Ectodermal cell (in vitro differentiated cells): ENCODE data around the gene TAF4B.
A peak's percentile ranks its signal among the peaks of the same experiment; 100 is the strongest.

ENCODE experiments used
- H3K27ac ChIP-seq: 2 replicates; pipeline ENCODE4 v1.7.0; 2013; ENCODE audit warnings: mild to moderate bottlenecking, low read depth, low read length; ENCODE audit not compliant: insufficient read depth, poor library complexity, severe bottlenecking
- H3K27me3 ChIP-seq: 2 replicates; pipeline ENCODE4 v1.7.0; 2013; ENCODE audit warnings: mild to moderate bottlenecking, low read length; ENCODE audit not compliant: insufficient read depth, control insufficient read depth, poor library complexity, severe bottlenecking
- H3K36me3 ChIP-seq: one replicate; pipeline ENCODE4 v1.7.0; 2013; ENCODE audit warnings: low read length; ENCODE audit not compliant: control insufficient read depth, insufficient read depth
- H3K4me1 ChIP-seq: one replicate; pipeline ENCODE4 v1.7.0; 2013; ENCODE audit warnings: low read length; ENCODE audit not compliant: control insufficient read depth, insufficient read depth
- H3K4me3 ChIP-seq: 2 replicates; pipeline ENCODE4 v1.7.0; 2013; ENCODE audit warnings: low read depth, low read length, control low read depth; ENCODE audit not compliant: insufficient read depth
- H3K9me3 ChIP-seq: 2 replicates; pipeline ENCODE4 v1.7.0; 2013; ENCODE audit warnings: mild to moderate bottlenecking, low read length, moderate library complexity; ENCODE audit not compliant: control insufficient read depth
- WGBS, 2 experiments: methylation state at CpG; one replicate each; pipeline ENCODE4 v1.1.7; 2013; ENCODE audit warnings: missing lambda C conversion rate in 2 of 2; 5-methylcytosine and 5-hydroxymethylcytosine counted together

TAF4B gene

GRCh38 chr18:26327062-26327461 lies 100.8 kb downstream of the TAF4B start:
- Histone ChIP-seq H3K9me3 (no peaks in the 10 kb centered on the region), H3K27ac (no peak overlapping the region), H3K4me3 (no peak overlapping the region), H3K4me1 (no peaks in the 10 kb centered on the region), H3K27me3 (no peaks in the 10 kb centered on the region), H3K36me3 (no peaks in the 10 kb centered on the region)
- WGBS, 2 experiments: 94 to 99% methylated on average over 3 of the region's 3 CpGs

GRCh38 chr18:26332991-26333390 lies 106.7 kb downstream of the TAF4B start:
- H3K9me3 ChIP-seq: no peaks in the 10 kb centered on the region
- no peaks in the 10 kb centered on the region for H3K27me3 ChIP-seq
- H3K4me3 ChIP-seq: no peak overlapping the region
- no peaks in the 10 kb centered on the region for H3K36me3 ChIP-seq
- 86 to 92% methylated on average over 1 of the region's 1 CpG for WGBS, 2 experiments
- H3K4me1 ChIP-seq: no peaks in the 10 kb centered on the region
- H3K27ac ChIP-seq: no peak overlapping the region

- Histone ChIP-seq H3K36me3 (no peaks in the 10 kb centered on the region), H3K27me3 (no peaks in the 10 kb centered on the region), H3K4me3 (no peak overlapping the region), H3K27ac (peak overlapping the region; percentile 54), H3K4me1 (no peaks in the 10 kb centered on the region), H3K9me3 (no peaks in the 10 kb centered on the region)
- 90 to 93% methylated on average over 2 of the region's 2 CpGs for WGBS, 2 experiments
Observed at GRCh38 chr18:26335156-26335555, 108.9 kb downstream of the TAF4B start.

- H3K36me3 ChIP-seq: no peaks in the 10 kb centered on the region
- H3K4me3 ChIP-seq: no peak overlapping the region
- H3K9me3 ChIP-seq: no peaks in the 10 kb centered on the region
- WGBS, 2 experiments: 90 to 92% methylated on average over 4 of the region's 4 CpGs
- no peaks in the 10 kb centered on the region for H3K4me1 ChIP-seq
- no peaks in the 10 kb centered on the region for H3K27me3 ChIP-seq
- peak overlapping the region; percentile 54 for H3K27ac ChIP-seq
Observed at GRCh38 chr18:26335571-26336487, 109.6 kb downstream of the TAF4B start.

GRCh38 chr18:26336572-26336971 lies 110.3 kb downstream of the TAF4B start:
- H3K27me3 ChIP-seq: no peaks in the 10 kb centered on the region
- no peaks in the 10 kb centered on the region for H3K36me3 ChIP-seq
- H3K9me3 ChIP-seq: no peaks in the 10 kb centered on the region
- H3K4me3 ChIP-seq: no peak overlapping the region
- 81 to 100% methylated on average over 1 of the region's 1 CpG for WGBS, 2 experiments
- H3K4me1 ChIP-seq: no peaks in the 10 kb centered on the region
- H3K27ac ChIP-seq: no peak overlapping the region

GRCh38 chr18:26342646-26343045 lies 116.4 kb downstream of the TAF4B start:
- Histone ChIP-seq H3K27ac (no peak overlapping the region), H3K36me3 (no peaks in the 10 kb centered on the region), H3K27me3 (no peaks in the 10 kb centered on the region), H3K4me3 (no peak overlapping the region), H3K9me3 (no peaks in the 10 kb centered on the region), H3K4me1 (no peaks in the 10 kb centered on the region)

- Histone ChIP-seq H3K27ac (no peak overlapping the region), H3K4me3 (no peak overlapping the region), H3K4me1 (no peaks in the 10 kb centered on the region), H3K9me3 (no peaks in the 10 kb centered on the region), H3K36me3 (no peaks in the 10 kb centered on the region), H3K27me3 (no peaks in the 10 kb centered on the region)
Observed at GRCh38 chr18:26350961-26351360, 124.7 kb downstream of the TAF4B start.

- Histone ChIP-seq H3K9me3 (no peaks in the 10 kb centered on the region), H3K4me1 (no peaks in the 10 kb centered on the region), H3K4me3 (no peak overlapping the region), H3K27ac (no peak overlapping the region), H3K36me3 (no peaks in the 10 kb centered on the region), H3K27me3 (no peaks in the 10 kb centered on the region)
- 86 to 96% methylated on average over 2 to 4 of the region's 4 CpGs for WGBS, 2 experiments
Observed at GRCh38 chr18:26356045-26356785, 130.0 kb downstream of the TAF4B start.

- no peaks in the 10 kb centered on the region for H3K9me3 ChIP-seq
- no peaks in the 10 kb centered on the region for H3K27me3 ChIP-seq
- 90% methylated on average over 1 of the region's 1 CpG; no CpG with 5 or more reads in 1 of the 2 experiments for WGBS, 2 experiments
- H3K36me3 ChIP-seq: no peaks in the 10 kb centered on the region
- H3K27ac ChIP-seq: no peak overlapping the region
- no peaks in the 10 kb centered on the region for H3K4me1 ChIP-seq
- no peak overlapping the region for H3K4me3 ChIP-seq
Observed at GRCh38 chr18:26357960-26358359, 131.7 kb downstream of the TAF4B start.

- Histone ChIP-seq H3K36me3 (no peaks in the 10 kb centered on the region), H3K27me3 (no peaks in the 10 kb centered on the region), H3K4me1 (no peaks in the 10 kb centered on the region), H3K4me3 (no peak overlapping the region), H3K27ac (no peak overlapping the region), H3K9me3 (no peaks in the 10 kb centered on the region)
Observed at GRCh38 chr18:26362021-26362420, 135.8 kb downstream of the TAF4B start.
